SU-DHL-6 (cell line): Measurements from ENCODE around the gene KIF9.

ENCODE experiments used
- CTCF ChIP-seq: fragments of 200-600 bp; sonication (generic); IDR thresholded peaks from one replicate; pipeline ENCODE4 v1.5.1; 2017; ENCODE audit warnings: antibody characterized with exemption, mild to moderate bottlenecking, low read length, moderate library complexity; ENCODE audit not compliant: insufficient read depth, poor library complexity, severe bottlenecking
- EZH2phosphoT487 ChIP-seq: fragments of 200-600 bp; sonication (generic), shearing (Covaris generic); conservative IDR thresholded peaks from 2 replicates; pipeline ENCODE4 v1.6.1; 2018; ENCODE audit warnings: mild to moderate bottlenecking, antibody characterized with exemption, low read length, moderate library complexity, mixed read lengths

GRCh38 chr3:47223755-47224154 is 58.8 kb downstream of the KIF9 start:
- no peak for TF ChIP-seq CTCF
- TF ChIP-seq EZH2phosphoT487: no peak
